ACHN (cell line): ENCODE results near the gene ACER1.

Source experiments
- DNase-seq: peaks from one replicate; pipeline ENCODE4 v3.0.0-alpha.2; 2015
- in situ Hi-C: cut with HindIII; loops from 2 replicates; pipeline ENCODE4 v1.10.0; 2017; ENCODE audit warnings: low sequenced_read_pairs, low pct_ligation_motif_present, low pct_unique_long_range_greater_than_20kb

The ACER1 gene

DNA sequence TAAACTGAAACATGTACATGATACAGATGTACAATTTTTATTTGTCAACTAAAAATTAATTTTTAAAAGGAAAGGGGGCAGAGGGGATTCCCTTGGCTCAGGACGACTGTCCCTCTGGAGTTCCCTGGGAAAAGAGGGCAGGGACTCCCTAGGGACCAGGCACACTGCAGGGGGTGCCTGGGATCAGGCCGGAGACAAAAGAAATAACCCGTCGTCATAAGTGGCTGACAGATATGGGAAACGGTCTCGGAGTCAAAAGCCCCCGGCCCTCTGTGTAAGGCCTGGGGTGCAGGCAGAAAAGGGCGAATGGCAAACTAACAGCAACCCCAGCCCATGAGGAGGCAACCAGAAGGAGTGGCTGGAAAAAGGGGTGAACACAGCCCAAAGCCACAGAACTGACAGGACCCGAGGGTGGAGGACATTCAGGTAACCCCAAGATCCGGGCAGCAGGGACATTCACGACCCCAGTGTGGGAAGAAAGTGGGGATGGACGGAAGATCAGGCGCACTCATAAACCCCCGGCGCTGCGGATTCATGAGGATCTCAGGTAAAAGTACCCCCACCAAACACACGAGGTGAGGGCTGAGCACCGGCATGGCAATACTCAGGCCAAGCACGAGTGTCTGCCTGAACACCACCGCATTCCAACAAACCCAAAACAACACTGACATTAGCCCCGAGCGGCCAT lies 60.4 kb downstream of the ACER1 start:
- DNase-seq: no peak
- in situ Hi-C loops: no loop called here

DNA sequence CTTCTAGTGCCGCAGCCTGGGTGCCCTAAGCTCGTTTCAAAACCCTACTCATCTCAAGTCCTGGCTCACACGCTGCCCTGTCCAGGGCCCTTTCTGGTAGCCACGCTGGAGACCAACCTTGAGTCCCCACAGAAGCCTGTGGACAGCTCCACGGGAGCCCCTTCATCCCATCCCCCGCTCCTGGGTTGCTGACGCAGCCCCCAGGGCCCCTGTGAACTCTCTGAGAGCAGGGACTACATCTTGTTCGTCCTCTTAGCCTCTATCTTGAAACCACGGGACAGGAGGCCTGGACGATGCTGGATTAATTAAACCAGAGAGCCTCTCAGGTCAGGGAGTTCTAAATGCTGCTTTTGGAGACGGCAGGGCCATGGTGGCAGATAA lies 61.0 kb downstream of the ACER1 start:
- in situ Hi-C loops: no loop called here
- DNase-seq: no peak

DNA sequence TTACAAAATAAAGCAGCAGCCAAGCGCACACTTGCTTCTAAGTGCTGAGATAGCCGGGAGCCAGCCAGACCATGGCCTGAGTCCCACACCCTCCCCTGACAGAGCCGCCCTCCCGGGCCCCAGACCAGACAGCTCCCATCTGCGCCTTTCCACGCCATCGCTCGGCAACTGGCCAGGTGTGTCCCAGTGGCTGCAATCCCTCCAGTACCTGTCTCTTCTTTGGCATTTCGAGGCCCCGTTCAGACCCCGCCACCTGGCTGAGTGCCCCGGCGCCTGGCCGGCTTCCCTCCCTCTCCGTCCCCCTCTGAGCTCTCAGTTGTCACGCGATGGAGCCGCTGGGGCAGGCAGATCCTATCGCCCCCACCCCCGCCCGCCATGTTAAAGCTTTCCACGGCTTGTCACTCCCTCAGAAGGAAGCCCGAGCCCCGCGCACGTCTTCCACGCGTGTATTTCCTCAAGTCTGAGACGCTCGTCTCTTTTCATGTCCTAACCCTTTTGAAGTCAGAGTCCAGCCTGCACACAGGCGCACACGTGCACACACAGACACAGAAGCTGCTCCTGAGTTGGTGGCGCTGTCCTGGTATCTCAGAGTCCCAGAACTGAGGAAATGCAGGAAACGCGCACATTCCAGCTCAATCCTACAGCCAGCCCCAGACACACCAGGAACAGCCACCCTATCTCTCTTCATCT lies 61.5 kb downstream of the ACER1 start:
- DNase-seq: no peak
- in situ Hi-C loops: no loop called here

DNA sequence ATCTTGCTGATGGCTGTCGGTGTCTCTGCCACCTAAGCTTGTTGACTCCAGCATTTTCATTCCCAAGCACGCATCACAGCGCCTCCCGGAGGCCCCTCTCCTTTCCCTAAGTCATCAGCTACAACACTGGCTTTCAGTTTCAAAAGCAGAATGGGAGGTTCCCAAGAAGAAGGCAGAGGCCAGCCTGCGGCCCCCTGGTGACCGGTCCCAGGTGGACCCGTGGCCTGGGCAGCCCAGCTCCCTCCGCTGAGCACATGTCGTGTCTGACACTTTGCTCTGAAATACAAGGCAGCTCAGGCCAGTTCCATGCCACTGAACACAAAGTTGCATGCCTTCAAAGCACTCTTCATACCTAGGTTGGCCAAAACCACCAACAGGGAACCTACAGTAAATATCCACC lies 62.2 kb downstream of the ACER1 start:
- no peak for DNase-seq
- in situ Hi-C loops: no loop called here

DNA sequence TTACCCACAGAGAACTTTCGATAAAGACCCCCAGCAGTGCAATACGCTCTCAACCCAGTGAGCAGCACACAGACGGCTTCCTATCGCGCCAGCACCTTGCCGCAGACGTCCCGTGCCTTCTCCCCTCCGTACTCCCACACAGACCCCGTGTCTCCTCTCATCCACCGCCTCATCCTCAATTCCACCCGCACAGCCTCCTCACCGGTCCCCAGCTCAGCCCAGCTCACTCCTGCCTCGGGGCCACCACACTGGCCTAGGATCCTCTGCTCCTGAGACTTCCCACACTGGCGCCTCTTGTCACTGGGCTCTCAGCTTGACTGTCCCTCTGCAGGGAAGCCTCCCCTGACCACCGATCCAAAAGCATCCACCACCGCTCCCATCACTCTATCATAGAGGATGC lies 62.6 kb downstream of the ACER1 start:
- DNase-seq: no peak
- in situ Hi-C loops: no loop called here

DNA sequence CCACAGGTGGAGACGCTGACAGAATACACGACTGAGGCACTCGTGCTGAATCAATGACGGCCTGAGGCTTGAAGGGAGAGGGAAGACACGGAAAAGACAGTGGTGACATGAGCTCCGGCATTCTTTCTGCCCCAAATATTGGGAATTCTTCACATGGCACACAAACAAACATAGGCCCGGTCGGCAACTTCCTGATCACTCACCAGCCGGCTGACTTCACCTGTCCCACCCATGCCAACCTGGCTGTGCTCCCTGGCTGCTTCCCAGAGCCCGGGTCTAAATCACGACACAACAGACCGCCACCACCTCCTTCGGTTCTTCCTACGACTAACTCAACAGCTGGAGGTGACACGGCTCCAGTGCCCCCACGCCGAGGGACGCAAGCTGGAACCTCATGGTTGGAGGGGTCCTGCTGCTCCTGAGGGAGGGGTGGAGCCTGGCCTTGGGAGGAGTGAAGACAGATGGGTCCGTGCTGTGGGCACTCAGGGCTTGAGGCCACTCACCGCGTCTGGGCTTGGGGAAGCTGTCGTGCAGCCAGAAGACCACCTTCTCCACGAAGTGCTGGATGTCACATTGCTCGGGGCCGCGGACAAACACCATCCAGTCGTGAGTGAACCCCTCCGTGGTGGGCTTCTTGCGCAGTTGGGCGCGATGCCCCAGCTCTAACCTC lies 63.2 kb downstream of the ACER1 start:
- no peak for DNase-seq
- in situ Hi-C loops: no loop called here

DNA sequence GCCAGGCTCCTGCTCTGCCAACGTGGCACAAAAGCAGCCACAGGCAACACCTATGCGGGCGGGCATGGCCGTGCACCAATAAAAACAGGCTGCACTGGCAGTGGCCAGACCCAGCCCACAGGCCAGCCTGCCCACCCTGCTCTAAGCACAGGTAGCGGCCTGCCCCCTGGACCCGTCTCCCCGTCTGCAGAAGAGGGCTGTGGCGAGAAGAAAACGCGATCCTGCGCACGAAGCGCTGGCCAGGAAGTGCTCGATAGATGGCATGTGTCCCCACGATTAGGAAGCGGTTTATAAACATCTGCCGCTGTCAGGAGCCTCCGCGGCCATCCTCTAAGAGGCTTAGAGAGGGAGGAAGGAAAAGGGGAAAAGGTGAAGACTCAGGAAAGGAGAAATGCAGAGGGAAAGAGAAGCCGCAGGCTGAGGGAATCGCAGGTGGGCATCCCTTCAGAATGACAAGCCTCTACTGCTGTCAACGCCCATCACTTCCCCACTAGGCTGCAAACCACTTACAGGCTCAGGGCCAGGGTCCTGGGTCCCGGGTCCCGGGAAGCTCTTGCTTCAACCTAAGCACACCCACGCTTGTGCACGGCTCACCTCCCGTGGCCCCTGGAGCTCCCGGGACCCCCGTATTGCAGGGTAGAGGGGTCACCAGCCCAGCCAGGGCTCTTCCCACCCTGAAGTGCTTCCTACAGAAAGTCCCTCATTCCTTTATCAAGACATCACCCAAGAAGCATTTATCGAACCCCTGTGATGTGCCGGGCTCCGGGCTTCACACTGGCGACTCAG lies 64.1 kb downstream of the ACER1 start:
- in situ Hi-C loops: no loop called here
- no peak for DNase-seq

DNA sequence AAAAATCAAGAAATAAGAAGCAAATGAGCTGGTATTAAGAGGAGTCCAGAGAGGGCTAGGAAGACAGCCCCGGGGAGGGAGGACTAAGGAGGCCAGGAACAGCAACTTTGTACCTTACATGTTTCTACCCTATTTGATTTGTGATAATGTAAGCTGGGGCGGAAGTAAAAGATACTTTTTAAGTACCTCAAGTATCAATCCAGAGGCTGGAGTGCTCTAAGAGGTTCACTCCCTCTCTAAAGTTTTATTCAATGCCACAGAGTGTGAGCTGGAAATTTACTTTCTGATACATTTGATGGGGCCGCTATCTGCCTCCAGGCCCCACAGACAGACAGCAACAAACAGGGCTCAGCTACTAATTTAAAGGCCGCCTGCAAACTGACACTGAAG lies 65.0 kb downstream of the ACER1 start:
- in situ Hi-C loops: no loop called here
- DNase-seq: no peak

DNA sequence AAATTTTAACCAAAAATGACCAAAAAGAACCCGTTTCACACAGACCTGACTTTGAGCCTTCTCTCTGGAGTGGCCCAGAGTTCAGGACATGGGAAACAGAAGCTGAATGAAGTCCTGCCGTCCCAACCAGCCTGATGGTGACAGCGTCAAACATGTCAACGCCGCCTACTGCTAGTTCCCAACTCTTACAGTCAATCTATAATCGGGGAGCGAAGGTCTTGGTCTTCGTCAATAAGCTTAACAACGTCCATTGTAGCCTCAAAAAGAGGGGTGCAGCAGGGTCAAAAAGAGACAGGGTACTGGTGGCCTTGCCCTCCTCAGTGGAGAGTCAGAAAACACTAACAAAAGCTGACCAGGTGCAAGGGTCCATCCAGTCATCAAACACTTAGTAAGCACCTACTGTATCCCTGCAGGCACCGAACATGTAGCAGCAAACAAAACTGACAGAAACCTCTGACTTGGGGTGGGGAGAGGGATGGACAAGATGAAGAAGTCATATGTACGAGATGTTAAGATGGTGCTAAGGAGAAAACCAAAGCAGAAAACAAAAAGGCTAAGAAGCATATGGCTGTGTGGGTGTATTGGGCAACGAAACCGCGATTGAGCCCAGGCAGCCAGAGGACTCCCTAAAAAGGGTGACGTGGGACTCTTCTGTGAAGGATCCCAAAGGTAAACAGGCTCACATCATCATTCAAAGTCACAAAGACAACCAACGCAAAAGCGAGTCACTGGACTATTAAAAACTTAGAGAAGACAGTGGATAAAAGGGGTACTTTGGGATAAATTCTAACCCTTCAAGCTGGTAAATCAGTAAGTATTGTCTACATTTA lies 65.6 kb downstream of the ACER1 start:
- no peak for DNase-seq
- in situ Hi-C loops: no loop called here

DNA sequence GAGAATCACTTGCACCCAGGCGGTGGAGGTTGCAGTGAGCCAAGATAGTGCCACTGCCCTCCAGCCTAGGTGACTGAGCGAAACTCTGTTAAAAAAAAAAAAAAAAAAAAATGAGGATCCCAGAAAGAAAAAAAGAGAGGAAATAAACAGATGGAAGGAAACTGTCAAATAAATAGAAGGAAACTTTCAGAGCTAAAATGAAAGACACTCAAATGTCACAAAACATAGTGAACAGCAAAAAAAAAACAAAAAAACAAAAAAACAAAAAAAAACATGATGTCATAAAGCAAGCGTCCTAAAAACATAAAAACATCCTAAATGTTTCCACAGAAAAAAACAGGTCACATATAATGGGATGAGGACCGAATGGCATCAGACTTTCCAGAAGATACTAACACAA lies 68.6 kb downstream of the ACER1 start:
- in situ Hi-C loops: no loop called here
- DNase-seq: no peak

DNA sequence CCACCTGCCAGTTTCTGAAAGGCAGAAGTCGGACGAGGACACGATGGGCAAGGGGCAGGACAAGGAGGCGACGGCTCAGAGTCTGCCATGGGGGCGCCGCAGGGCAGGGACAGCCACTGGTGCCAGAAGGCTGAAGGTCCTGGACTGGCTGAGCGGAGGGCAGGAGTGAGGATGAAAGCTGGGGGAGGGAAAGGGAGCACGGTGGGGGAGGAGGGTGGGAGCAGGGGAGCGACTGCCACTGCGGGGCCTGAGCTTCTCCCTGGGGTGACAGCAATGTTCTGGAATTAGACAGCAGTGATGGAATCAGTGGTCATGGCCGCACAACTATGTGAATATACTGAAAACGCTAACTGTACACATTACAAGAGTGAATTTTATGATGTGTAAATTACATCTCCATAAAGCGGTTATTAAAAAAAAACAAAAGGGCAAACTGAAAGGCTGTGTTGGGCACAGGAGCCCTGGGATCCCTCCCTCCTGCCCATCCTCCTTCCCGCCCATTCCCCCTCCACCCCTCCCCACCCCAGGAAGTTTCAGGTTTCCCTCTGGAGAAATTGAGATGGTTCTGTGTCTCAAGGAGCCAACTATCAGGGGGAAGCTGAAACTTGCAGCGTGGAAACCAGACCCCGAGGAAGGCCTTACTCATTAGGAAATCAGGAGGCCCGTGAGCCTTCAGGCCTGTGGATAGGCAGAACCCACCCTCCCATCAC lies 69.5 kb downstream of the ACER1 start:
- in situ Hi-C loops: no loop called here
- DNase-seq: no peak

DNA sequence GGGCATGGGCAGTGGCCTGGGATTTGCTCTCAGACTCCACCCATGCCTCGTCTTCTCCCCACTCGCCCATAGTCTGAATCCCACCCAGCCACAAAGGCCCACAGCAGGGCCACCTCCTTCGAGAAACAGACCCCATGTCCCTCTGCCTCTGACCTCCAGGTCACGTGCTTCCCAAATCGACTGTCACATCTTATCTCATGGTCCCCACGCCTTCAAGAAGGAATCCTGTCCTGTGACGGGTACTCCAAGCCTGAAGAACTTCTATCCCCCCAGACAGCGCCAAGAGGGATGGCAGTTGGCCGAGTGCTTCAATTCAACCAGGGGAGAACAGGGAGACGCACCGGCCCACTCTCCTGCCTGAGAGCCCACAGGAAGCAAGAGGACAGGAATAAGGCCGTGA lies 70.1 kb downstream of the ACER1 start:
- no peak for DNase-seq
- in situ Hi-C loops: no loop called here

DNA sequence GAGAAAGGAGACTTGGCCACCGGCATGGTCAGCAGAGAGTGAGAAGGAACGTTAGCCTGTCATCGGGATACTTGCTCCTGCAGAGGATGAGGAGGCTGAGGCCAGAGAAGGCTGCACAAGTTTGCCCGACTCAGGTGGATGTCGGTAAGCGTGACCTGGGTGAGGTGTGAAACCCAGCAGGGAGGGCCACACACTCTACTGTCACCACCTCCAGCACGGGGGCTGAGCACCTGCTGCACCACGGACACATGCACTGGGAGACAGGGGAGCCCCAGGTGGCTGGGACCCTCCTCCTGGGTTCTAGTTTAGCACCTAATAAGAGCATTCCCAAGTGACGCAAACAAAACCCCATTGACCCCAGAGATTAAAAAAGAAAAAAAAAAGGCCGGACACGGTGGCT lies 70.9 kb downstream of the ACER1 start:
- in situ Hi-C loops: no loop called here
- no peak for DNase-seq

DNA sequence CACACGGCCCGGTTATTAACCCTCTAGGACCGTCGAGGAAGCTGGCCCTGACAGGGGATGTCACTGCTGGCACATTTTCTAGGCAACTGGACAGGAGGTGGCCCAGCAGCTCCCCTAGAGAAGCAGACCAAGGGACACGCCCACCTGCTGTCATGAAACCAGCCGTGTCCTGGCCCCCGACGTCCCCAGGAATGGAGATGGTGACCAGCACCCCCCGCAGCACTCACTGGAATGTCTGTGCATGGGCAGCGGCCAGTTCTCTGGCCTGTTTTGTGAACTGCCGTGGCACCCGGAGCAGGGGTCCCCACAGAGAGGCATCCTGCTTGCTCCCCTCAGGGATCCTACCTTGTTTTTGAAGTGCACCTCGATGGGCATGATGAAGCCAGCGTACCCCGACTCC lies 71.5 kb downstream of the ACER1 start:
- no peak for DNase-seq
- in situ Hi-C loops: no loop called here

DNA sequence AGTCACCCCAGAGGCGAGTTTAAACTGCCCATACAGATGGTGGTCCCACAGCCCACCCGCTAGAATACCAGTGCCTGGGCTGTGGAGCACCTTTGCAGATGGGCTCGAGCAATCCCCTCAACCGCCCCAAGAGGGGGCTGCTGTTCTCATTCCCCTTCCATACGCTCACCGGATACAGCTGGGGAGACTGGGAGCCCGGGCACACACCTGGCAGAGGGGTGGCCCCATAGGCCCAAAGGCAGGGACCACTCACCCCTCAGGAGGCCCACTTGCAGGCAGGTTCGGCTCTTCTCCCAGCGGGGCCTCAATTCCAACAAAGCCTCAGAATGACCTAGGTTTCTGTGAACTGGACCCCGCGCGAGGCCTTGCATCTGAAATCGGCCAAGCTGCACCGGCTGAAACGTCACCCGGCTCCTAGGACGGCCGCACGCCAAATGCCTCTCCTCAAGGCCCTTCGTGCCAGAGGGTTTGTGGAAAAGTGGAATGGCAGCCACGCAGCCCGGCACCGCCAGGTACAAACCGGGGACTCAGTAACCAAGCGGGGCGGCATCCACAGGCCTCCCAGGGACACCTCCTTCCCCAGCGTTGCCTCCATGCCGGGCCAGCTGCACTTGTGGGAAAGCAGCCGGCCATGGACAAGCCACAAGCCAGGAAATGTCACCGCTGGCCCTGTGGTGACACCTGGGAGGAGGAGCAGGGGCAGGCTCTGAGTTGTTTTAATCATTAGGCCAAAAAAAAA lies 72.3 kb downstream of the ACER1 start:
- DNase-seq: peak; percentile 26
- in situ Hi-C loops: no loop called here

DNA sequence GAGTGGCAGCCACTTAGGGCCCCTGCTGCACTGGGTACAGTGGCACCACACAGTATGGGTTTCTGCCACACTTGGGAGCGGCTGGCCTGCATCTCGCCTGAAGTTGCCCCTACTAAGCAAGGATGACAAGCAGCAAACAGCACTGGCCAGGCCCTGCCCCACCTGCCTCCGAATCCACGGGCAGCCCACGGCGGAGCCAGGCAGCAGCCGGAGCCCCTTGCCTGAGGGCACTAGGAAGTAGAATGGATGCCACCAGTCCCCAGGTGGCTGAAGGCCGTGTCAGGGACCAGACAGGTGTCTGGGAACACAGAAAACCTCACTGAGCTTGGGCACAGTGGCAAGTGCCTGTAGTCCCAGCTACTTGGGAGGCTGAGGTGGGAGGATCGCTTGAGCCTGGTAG lies 73.0 kb downstream of the ACER1 start:
- DNase-seq: no peak
- in situ Hi-C loops: no loop called here

DNA sequence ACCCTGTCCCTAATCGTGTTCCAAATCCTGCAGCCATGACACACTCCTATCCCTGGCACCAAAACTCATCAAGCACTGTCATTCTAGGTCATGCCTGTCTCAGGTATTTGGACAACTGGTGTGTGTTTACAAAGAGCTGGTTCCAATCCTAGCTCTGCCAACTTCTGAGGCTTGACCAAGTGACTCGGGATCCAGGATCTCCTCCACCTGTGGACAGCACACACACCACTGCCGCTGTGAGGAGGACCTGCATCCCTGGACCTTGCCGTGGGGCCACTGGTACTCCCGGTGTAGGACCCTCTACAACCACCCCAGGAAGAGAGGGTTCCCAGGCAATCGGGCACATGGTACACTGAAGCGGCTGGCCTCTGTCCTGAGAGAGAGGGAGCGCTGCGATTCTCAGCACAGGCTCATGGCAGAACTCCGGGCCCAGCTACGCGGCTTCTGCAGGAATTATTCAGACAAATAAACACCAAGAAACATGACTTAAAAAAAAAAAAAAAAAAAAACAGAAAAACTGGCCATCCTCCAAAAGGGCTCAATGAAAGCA lies 74.0 kb downstream of the ACER1 start:
- DNase-seq: no peak
- in situ Hi-C loops: no loop called here
